Lower lobe of right lung (tissue), 2 donors: ENCODE results near the gene MLLT10. TPM values are rescaled to one million over a fixed set of nuclear protein-coding genes. Genes with fewer than 3 reads are reported as not detected.
A peak's percentile ranks its signal among the peaks of the same experiment; 100 is the strongest.

ENCODE experiments used
- ATAC-seq, 2 donors: fragments of 200-7000 bp; cut with Tn5 transposase; one replicate each; pipeline ENCODE4 v1.9.1; 2020 to 2022; ENCODE audit warnings: mild to moderate bottlenecking in 2 of 2, moderate library complexity in 2 of 2
- DNase-seq: peaks from one replicate; pipeline ENCODE4 v3.0.0-alpha.2; 2020
- H3K27ac ChIP-seq: fragments of 200-600 bp; one replicate; pipeline ENCODE4 v1.8.0; 2022
- H3K27me3 ChIP-seq: fragments of 200-600 bp; one replicate; pipeline ENCODE4 v1.8.0; 2022; ENCODE audit warnings: low read depth
- H3K36me3 ChIP-seq: fragments of 200-600 bp; one replicate; pipeline ENCODE4 v1.8.0; 2022; ENCODE audit warnings: mild to moderate bottlenecking
- H3K4me1 ChIP-seq: fragments of 200-600 bp; one replicate; pipeline ENCODE4 v1.8.0; 2022
- H3K4me3 ChIP-seq: fragments of 200-600 bp; one replicate; pipeline ENCODE4 v1.8.0; 2022; ENCODE audit warnings: mild to moderate bottlenecking
- H3K9me3 ChIP-seq: fragments of 200-600 bp; one replicate; pipeline ENCODE4 v1.8.0; 2022
- intact Hi-C: fragments of 100-400 bp; cut with DNase I; formaldehyde crosslinking; loops from one replicate; pipeline ENCODE4 v1.11.0; 2022
- total RNA-seq: library from RNA; stranded (reverse); fragmentation: NEBNext Ultra II Directional; extraction: Animal tissue kit (Norgen Biotek cat#: 25700); gene quantifications from one replicate; pipeline ENCODE4 v1.2.1, GENCODE V29; 2021
- TF ChIP-seq, protein P1 (sequence below): fragments of 200-600 bp; IDR thresholded peaks from one replicate; pipeline ENCODE4 v1.8.0; 2022; ENCODE audit warnings: antibody characterized with exemption, mild to moderate bottlenecking
- donor health status: DM: no; HTN: yes; CAD: no; lungs with severe emphysema.

Gene MLLT10
- total RNA-seq, 1 donor from 2014 or later: 48.8 TPM

GRCh38 chr10:21522631-21523406, 11.2 kb upstream of the MLLT10 start:
- intact Hi-C loops: no loop called here
- TF ChIP-seq, protein P1, sequence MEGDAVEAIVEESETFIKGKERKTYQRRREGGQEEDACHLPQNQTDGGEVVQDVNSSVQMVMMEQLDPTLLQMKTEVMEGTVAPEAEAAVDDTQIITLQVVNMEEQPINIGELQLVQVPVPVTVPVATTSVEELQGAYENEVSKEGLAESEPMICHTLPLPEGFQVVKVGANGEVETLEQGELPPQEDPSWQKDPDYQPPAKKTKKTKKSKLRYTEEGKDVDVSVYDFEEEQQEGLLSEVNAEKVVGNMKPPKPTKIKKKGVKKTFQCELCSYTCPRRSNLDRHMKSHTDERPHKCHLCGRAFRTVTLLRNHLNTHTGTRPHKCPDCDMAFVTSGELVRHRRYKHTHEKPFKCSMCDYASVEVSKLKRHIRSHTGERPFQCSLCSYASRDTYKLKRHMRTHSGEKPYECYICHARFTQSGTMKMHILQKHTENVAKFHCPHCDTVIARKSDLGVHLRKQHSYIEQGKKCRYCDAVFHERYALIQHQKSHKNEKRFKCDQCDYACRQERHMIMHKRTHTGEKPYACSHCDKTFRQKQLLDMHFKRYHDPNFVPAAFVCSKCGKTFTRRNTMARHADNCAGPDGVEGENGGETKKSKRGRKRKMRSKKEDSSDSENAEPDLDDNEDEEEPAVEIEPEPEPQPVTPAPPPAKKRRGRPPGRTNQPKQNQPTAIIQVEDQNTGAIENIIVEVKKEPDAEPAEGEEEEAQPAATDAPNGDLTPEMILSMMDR: no peak
- no peaks in the 10 kb centered on the region for H3K9me3 ChIP-seq
- no peak overlapping the region for H3K27ac ChIP-seq
- DNase-seq (no peak), ATAC-seq (no peak)
- H3K4me3 ChIP-seq: no peak overlapping the region
- peaks cover 23% of the 10 kb centered on the region for H3K4me1 ChIP-seq
- peaks cover 25% of the 10 kb centered on the region for H3K27me3 ChIP-seq
- no peaks in the 10 kb centered on the region for H3K36me3 ChIP-seq

- intact Hi-C loops: no loop called here
- H3K4me1 ChIP-seq: peaks cover 22% of the 10 kb centered on the region
- TF ChIP-seq, protein P1: no peak
- H3K27me3 ChIP-seq: peaks cover 18% of the 10 kb centered on the region
- no peaks in the 10 kb centered on the region for H3K9me3 ChIP-seq
- H3K27ac ChIP-seq: no peak overlapping the region
- H3K36me3 ChIP-seq: no peaks in the 10 kb centered on the region
- H3K4me3 ChIP-seq: no peak overlapping the region
- no peak for ATAC-seq
- DNase-seq: no peak
Observed at GRCh38 chr10:21523557-21524008, 10.4 kb upstream of the MLLT10 start.

- Histone ChIP-seq H3K4me1 (peaks cover 19% of the 10 kb centered on the region), H3K9me3 (no peaks in the 10 kb centered on the region), H3K27me3 (peaks cover 12% of the 10 kb centered on the region), H3K27ac (peak overlapping the region; percentile 96), H3K4me3 (peak overlapping the region; percentile 82), H3K36me3 (no peaks in the 10 kb centered on the region)
- TF ChIP-seq, protein P1: no peak
- ATAC-seq (no peak), DNase-seq (no peak)
- intact Hi-C loops: no loop called here
Observed at GRCh38 chr10:21524131-21524525, 9.9 kb upstream of the MLLT10 start.

- ATAC-seq (no peak), DNase-seq (peak; percentile 46)
- no peaks in the 10 kb centered on the region for H3K36me3 ChIP-seq
- peaks cover 13% of the 10 kb centered on the region for H3K4me1 ChIP-seq
- peak overlapping the region; percentile 82 for H3K4me3 ChIP-seq
- TF ChIP-seq, protein P1: no peak
- H3K27me3 ChIP-seq: peaks cover 6% of the 10 kb centered on the region
- intact Hi-C loops: no loop called here
- H3K27ac ChIP-seq: peak overlapping the region; percentile 96
- no peaks in the 10 kb centered on the region for H3K9me3 ChIP-seq
Observed at GRCh38 chr10:21524526-21525366, 9.3 kb upstream of the MLLT10 start.

- H3K36me3 ChIP-seq: no peaks in the 10 kb centered on the region
- ATAC-seq (peak; percentile 90 to 91), DNase-seq (peak; percentile 90)
- peaks cover 8% of the 10 kb centered on the region for H3K4me1 ChIP-seq
- H3K27me3 ChIP-seq: no peaks in the 10 kb centered on the region
- H3K4me3 ChIP-seq: peak within 1 kb of the TSS; percentile 82
- H3K27ac ChIP-seq: peak within 1 kb of the TSS; percentile 96
- intact Hi-C loops: no loop called here
- no peaks in the 10 kb centered on the region for H3K9me3 ChIP-seq
- TF ChIP-seq, protein P1: no peak
Observed at GRCh38 chr10:21525367-21526187, 8.5 kb upstream of the MLLT10 start, which contains the start of gene SKIDA1. Gene SKIDA1, minus strand, starts transcription at chr10:21525682. Its CDS starts 7,860 bp downstream, at chr10:21517822.
